Smooth muscle cell of the pulmonary artery (primary cell): ENCODE data around the gene SPIN1. TPM values are rescaled to one million over a fixed set of nuclear protein-coding genes. Genes with fewer than 3 reads are reported as not detected.

Source experiments
- total RNA-seq: library from RNA; depleted of rRNA; stranded (reverse); fragments of >200 nt; gene quantifications from 2 replicates; pipeline ENCODE4 v1.2.3, GENCODE V29; 2014

The SPIN1 gene
- total RNA-seq: 104 and 128 TPM in 2 replicates

GRCh38 chr9:88388203-88388885, at the start of gene SPIN1:
SPIN1 (plus strand) TSS chr9:88388444; CDS start chr9:88426540, 38,096 bp downstream.

Other genes with a start within 250 kb of the SPIN1 start
- gene SPATA31C2, start 250.0 kb upstream of the SPIN1 start, total RNA-seq: not detected in 2 replicates
- gene NXNL2, start 146.7 kb downstream of the SPIN1 start, total RNA-seq: 1.1 and 1.3 TPM in 2 replicates